H1 (cell line): ENCODE measurements around the gene COL9A2. TPM values are rescaled to one million over a fixed set of nuclear protein-coding genes. Genes with fewer than 3 reads are reported as not detected.

Experiments
- CTCF ChIA-PET: fragments of 300-600 bp; sonication (Branson Sonifier 250); formaldehyde crosslinking; loops from one replicate; lab custom pipeline; 2021; ENCODE audit not compliant: partially characterized antibody; lab: Charles Lee
- POLR2A ChIA-PET: fragments of 300-600 bp; sonication (Branson Sonifier 250); formaldehyde crosslinking; loops from one replicate; lab custom pipeline; 2021; ENCODE audit warnings: inconsistent platforms; ENCODE audit not compliant: partially characterized antibody; lab: Charles Lee
- DNase-seq, 2 experiments: peaks; one replicate each; pipeline versions ENCODE4 v3.0.0 to v3.0.0-alpha.2; 2010 to 2022; ENCODE audit warnings: low spot score in 2 of 2, low read depth in 1 of 2, mixed read lengths in 1 of 2
- FAIRE-seq: peaks from 2 replicates; lab custom pipeline; 2011; peaks lifted over from hg19 to GRCh38; lab: Jason Lieb, UNC
- H2AFZ ChIP-seq: 2 replicates; pipeline ENCODE4 v1.8.1; 2012; ENCODE audit warnings: low read length, inconsistent platforms
- H2AK5ac ChIP-seq: 2 replicates; pipeline ENCODE4 v1.6.1; 2013; ENCODE audit warnings: low read depth, low read length
- H2BK120ac ChIP-seq: replicated peaks from 2 replicates; pipeline ENCODE3; 2013; ENCODE audit warnings: low read depth, low read length, inconsistent platforms
- H2BK12ac ChIP-seq: 2 replicates; pipeline ENCODE4 v1.6.1; 2013; ENCODE audit warnings: low read depth, low read length
- H2BK15ac ChIP-seq: 2 replicates; pipeline ENCODE4 v1.6.1; 2013; ENCODE audit warnings: low read length
- H2BK20ac ChIP-seq: 2 replicates; pipeline ENCODE4 v1.6.1; 2013; ENCODE audit warnings: low read length
- H2BK5ac ChIP-seq: 2 replicates; pipeline ENCODE4 v1.6.1; 2013; ENCODE audit warnings: low read depth, low read length
- H3K14ac ChIP-seq: 2 replicates; pipeline ENCODE4 v1.6.1; 2013; ENCODE audit warnings: inconsistent platforms; ENCODE audit not compliant: insufficient read length
- H3K18ac ChIP-seq: 2 replicates; pipeline ENCODE4 v1.6.1; 2013; ENCODE audit warnings: low read length; ENCODE audit errors: extremely low read depth
- H3K23ac ChIP-seq: 2 replicates; pipeline ENCODE4 v1.6.1; 2013; ENCODE audit warnings: inconsistent platforms; ENCODE audit not compliant: insufficient read length
- H3K23me2 ChIP-seq: 2 replicates; pipeline ENCODE4 v1.6.1; 2013; ENCODE audit warnings: low read depth, low read length
- H3K27ac ChIP-seq: 2 replicates; pipeline ENCODE4 v1.6.1; 2011; ENCODE audit warnings: low read depth, low read length, inconsistent platforms
- H3K27me3 ChIP-seq, 4 experiments: replicated peaks in 1 of 4; 1 replicate in 1 of 4; 2 replicates in 3 of 4; pipeline versions ENCODE4 v1.6.1 to v1.8.1; 2011 to 2013; ENCODE audit warnings: low read length in 3 of 4, mild to moderate bottlenecking in 3 of 4, inconsistent platforms in 2 of 4, mixed read lengths in 2 of 4, moderate library complexity in 1 of 4; ENCODE audit not compliant: control insufficient read depth in 3 of 4, insufficient read depth in 3 of 4; ENCODE audit errors: extremely low read depth in 1 of 4
- H3K36me3 ChIP-seq, 4 experiments: 2 replicates each; pipeline versions ENCODE4 v1.6.1 to v1.8.1; 2011 to 2013; ENCODE audit warnings: mild to moderate bottlenecking in 4 of 4, low read length in 3 of 4, moderate library complexity in 2 of 4, control low read depth in 1 of 4, inconsistent platforms in 1 of 4; ENCODE audit not compliant: insufficient read depth in 4 of 4, control insufficient read depth in 2 of 4
- H3K4ac ChIP-seq: replicated peaks from 2 replicates; pipeline ENCODE3; 2013; ENCODE audit warnings: low read length, low read depth, mixed read lengths, inconsistent platforms; ENCODE audit not compliant: insufficient read length
- H3K4me1 ChIP-seq, 4 experiments: replicated peaks in 1 of 4; 1 replicate in 1 of 4; 2 replicates in 3 of 4; pipeline versions ENCODE4 v1.6.1 to v1.8.1; 2011 to 2013; ENCODE audit warnings: low read length in 3 of 4, inconsistent platforms in 2 of 4, mixed read lengths in 1 of 4; ENCODE audit not compliant: insufficient read depth in 4 of 4, control insufficient read depth in 3 of 4
- H3K4me2 ChIP-seq, 2 experiments: 2 replicates each; pipeline versions ENCODE4 v1.6.1 to v1.8.1; 2011 to 2013; ENCODE audit warnings: low read depth in 2 of 2, low read length in 2 of 2, control low read depth in 1 of 2, inconsistent platforms in 1 of 2, mild to moderate bottlenecking in 1 of 2; ENCODE audit not compliant: insufficient read depth in 1 of 2
- H3K4me3 ChIP-seq, 4 experiments: fragments of 200-600, 300-600 bp in 1 of 4; sonication (generic), shearing (Covaris generic), sonication (Bioruptor Twin) in 1 of 4; 2 replicates each; pipeline versions ENCODE4 v1.5.1 to v1.8.1; 2011 to 2016; ENCODE audit warnings: low read length in 4 of 4, low read depth in 3 of 4, control low read depth in 2 of 4, inconsistent platforms in 2 of 4, mild to moderate bottlenecking in 2 of 4, mixed read lengths in 1 of 4, moderate library complexity in 1 of 4; ENCODE audit not compliant: insufficient read depth in 2 of 4; ENCODE audit errors: extremely low read depth in 1 of 4
- H3K56ac ChIP-seq: replicated peaks from 2 replicates; pipeline ENCODE3; 2013; ENCODE audit warnings: low read depth, mild to moderate bottlenecking, mixed read lengths, low read length, inconsistent platforms; ENCODE audit not compliant: insufficient read length
- H3K79me1 ChIP-seq: 2 replicates; pipeline ENCODE4 v1.6.1; 2013; ENCODE audit warnings: low read depth, low read length, control low read depth
- H3K79me2 ChIP-seq, 2 experiments: 2 replicates each; pipeline versions ENCODE4 v1.6.1 to v1.8.1; 2012 to 2013; ENCODE audit warnings: low read length in 2 of 2, mild to moderate bottlenecking in 2 of 2, inconsistent platforms in 1 of 2; ENCODE audit not compliant: insufficient read depth in 2 of 2, control insufficient read depth in 1 of 2
- H3K9ac ChIP-seq, 4 experiments: replicated peaks in 1 of 4; 1 replicate in 1 of 4; 2 replicates in 3 of 4; pipeline versions ENCODE4 v1.6.1 to v1.8.1; 2011 to 2013; ENCODE audit warnings: low read depth in 3 of 4, low read length in 3 of 4, control low read depth in 2 of 4, mild to moderate bottlenecking in 2 of 4, moderate library complexity in 2 of 4, inconsistent platforms in 1 of 4; ENCODE audit errors: extremely low read depth in 1 of 4
- H3K9me3 ChIP-seq, 2 experiments: 2 replicates each; pipeline versions ENCODE4 v1.6.1 to v1.8.1; 2012 to 2013; ENCODE audit warnings: mild to moderate bottlenecking in 2 of 2, moderate library complexity in 2 of 2, control low read depth in 1 of 2, inconsistent platforms in 1 of 2, low read depth in 1 of 2, low read length in 1 of 2, mixed read lengths in 1 of 2; ENCODE audit not compliant: insufficient read depth in 2 of 2
- H4K20me1 ChIP-seq, 2 experiments: replicated peaks in 1 of 2; 2 replicates each; pipeline versions ENCODE3 to v1.8.1; 2011 to 2013; ENCODE audit warnings: inconsistent platforms in 2 of 2, low read length in 2 of 2, mild to moderate bottlenecking in 1 of 2; ENCODE audit not compliant: insufficient read depth in 2 of 2, control insufficient read depth in 1 of 2
- H4K5ac ChIP-seq: 2 replicates; pipeline ENCODE4 v1.6.1; 2013; ENCODE audit warnings: low read length, low read depth, mixed read lengths, inconsistent platforms; ENCODE audit not compliant: insufficient read length
- H4K8ac ChIP-seq: 2 replicates; pipeline ENCODE4 v1.8.0; 2013; ENCODE audit warnings: mild to moderate bottlenecking, moderate library complexity, low read length, inconsistent platforms; ENCODE audit not compliant: insufficient read depth; ENCODE audit errors: extremely low read depth
- H4K91ac ChIP-seq: replicated peaks from 2 replicates; pipeline ENCODE3; 2013; ENCODE audit warnings: low read length, mixed read lengths, inconsistent platforms; ENCODE audit not compliant: insufficient read length
- BRCA1 ChIP-seq: IDR thresholded peaks from 2 replicates; pipeline ENCODE4 v1.6.1; 2012; ENCODE audit warnings: low read depth, low read length, improper control_type of control experiment
- CBX8 ChIP-seq: fragments of 300-800, 300-1000 bp; sonication (generic); IDR thresholded peaks from 2 replicates; pipeline ENCODE4 v1.7.1; 2016; ENCODE audit warnings: low read depth, low read length, borderline replicate concordance
- CTBP2 ChIP-seq: IDR thresholded peaks from 2 replicates; pipeline ENCODE4 v1.7.0; 2011; ENCODE audit warnings: borderline replicate concordance, mild to moderate bottlenecking, moderate library complexity, mixed read lengths, low read length; ENCODE audit not compliant: insufficient read depth, insufficient read length
- EP300 ChIP-seq, 2 experiments: IDR thresholded peaks; 1 replicate in 1 of 2; 2 replicates in 1 of 2; pipeline ENCODE4 v1.6.1; 2011 to 2012; ENCODE audit warnings: low read depth in 2 of 2, low read length in 2 of 2, mild to moderate bottlenecking in 2 of 2, borderline replicate concordance in 1 of 2, inconsistent platforms in 1 of 2, moderate library complexity in 1 of 2
- HDAC2 ChIP-seq, 2 experiments: fragments of 300-600 bp in 1 of 2; sonication (generic) in 1 of 2; IDR thresholded peaks; 2 replicates each; pipeline ENCODE4 v1.6.1; 2011 to 2012; ENCODE audit warnings: low read depth in 2 of 2, low read length in 2 of 2, mild to moderate bottlenecking in 2 of 2, moderate library complexity in 2 of 2, borderline replicate concordance in 1 of 2, inconsistent platforms in 1 of 2
- RFX5 ChIP-seq: IDR thresholded peaks from 2 replicates; pipeline ENCODE4 v1.6.1; 2011; ENCODE audit warnings: low read depth, low read length, improper control_type of control experiment, borderline replicate concordance
- TAF7 ChIP-seq: optimal IDR thresholded peaks from 2 replicates; pipeline ENCODE3; 2011; ENCODE audit warnings: low read depth, mild to moderate bottlenecking, inconsistent platforms, low read length, moderate library complexity, borderline replicate concordance
- TCF12 ChIP-seq: IDR thresholded peaks from 2 replicates; pipeline ENCODE4 v1.6.1; 2011; ENCODE audit warnings: low read depth, mild to moderate bottlenecking, low read length
- WGBS, 2 experiments: shearing (Covaris generic) in 1 of 2; methylation state at CpG; one replicate each; pipeline versions ENCODE4 v1.1.6 to v1.1.7; 2013 to 2015; ENCODE audit warnings: low lambda C conversion rate in 2 of 2, mixed read lengths in 2 of 2, inconsistent platforms in 1 of 2, low coverage in 1 of 2, missing lambda C conversion rate in 1 of 2; ENCODE audit not compliant: insufficient replicate concordance in 2 of 2, insufficient coverage in 1 of 2, insufficient read length in 1 of 2; ENCODE audit errors: extremely low coverage in 1 of 2, missing lambda C conversion rate in 1 of 2; 5-methylcytosine and 5-hydroxymethylcytosine counted together
- polyA plus RNA-seq, 7 experiments: library from polyadenylated mRNA; depleted of rRNA in 3 of 7; stranded (reverse) in 5 of 7; unstranded in 2 of 7; fragments of >200 nt in 5 of 7; fragments of 200-250 nt in 2 of 7; gene quantifications; 1 replicate in 5 of 7; 2 replicates in 1 of 7; 4 replicates in 1 of 7; pipeline versions ENCODE4 v1.2.1 to v1.2.3, GENCODE V29; 2011 to 2013; ENCODE audit warnings: missing spikeins in 2 of 7, mixed read lengths in 2 of 7
- total RNA-seq: library from RNA; stranded (reverse); fragmentation: NEBNext Ultra II Directional; extraction: Animal tissue kit (Norgen Biotek cat#: 25700); gene quantifications from 2 replicates; pipeline ENCODE4 v1.2.1, GENCODE V29; 2021
- TF ChIP-seq, protein P1 (sequence below): IDR thresholded peaks from 2 replicates; pipeline ENCODE4 v1.6.1; 2012; ENCODE audit warnings: inconsistent platforms

Gene COL9A2
- total and polyA plus RNA-seq, 2 of the 8 experiments (the other 6 are each of a cell fraction or from before 2014, with no cell fraction given) = 3.2 to 3.3 TPM

DNA sequence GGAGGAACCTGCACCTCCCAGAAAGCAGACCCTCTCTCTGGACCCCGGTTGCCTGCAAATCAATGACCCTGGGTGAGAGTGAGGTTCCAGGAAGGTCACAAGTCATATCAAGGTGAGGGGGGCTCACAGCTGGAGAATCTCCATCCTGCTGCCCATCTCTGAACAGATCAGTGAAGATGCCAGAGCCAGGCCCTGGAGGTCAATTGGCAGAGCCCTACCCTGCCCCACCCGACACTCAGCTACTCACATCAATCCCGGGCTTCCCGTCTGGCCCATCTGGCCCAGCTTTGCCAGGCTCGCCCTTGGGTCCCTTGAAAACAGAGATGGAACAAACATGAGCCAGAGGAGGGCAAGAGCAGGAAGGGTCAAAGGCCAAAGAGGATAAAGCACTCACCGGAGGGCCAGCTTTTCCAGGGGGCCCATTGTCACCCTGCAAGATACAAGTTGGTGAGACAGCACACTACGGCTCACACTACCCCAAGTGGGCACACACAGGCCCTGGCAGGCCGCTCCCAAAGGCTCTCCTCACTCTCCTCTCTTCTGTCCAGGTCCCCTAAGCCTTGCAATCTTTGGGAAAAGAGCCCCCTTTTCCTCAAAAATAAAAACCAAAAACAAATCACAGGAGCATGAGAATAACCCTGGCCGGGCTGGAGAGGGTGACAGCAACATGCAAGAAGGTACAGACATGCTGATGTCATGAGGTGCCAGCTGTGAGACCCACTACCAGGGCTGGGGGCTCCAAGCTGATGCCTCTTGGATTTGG lies 2.9 kb downstream of the COL9A2 start:
- FAIRE-seq = no peak
- H2BK120ac ChIP-seq = no peak overlapping the region
- no peak overlapping the region for H2BK5ac ChIP-seq
- H3K9me3 ChIP-seq = no peaks in the 10 kb centered on the region
- no peak overlapping the region for H2AFZ ChIP-seq
- 0 out of 2 replicates have a peak overlapping the region, but pooled peaks have one; percentile 17 for H2BK12ac ChIP-seq
- peaks cover 0 to 5% (median 0%) of the 10 kb centered on the region in 4 experiments; a peak in 1 of 8 replicates for H3K36me3 ChIP-seq
- no peak overlapping the region for H2BK20ac ChIP-seq
- H2BK15ac ChIP-seq = peak overlapping the region; percentile 72
- no peak overlapping the region for H3K56ac ChIP-seq
- H4K20me1 ChIP-seq = peaks cover 0 to 3% of the 10 kb centered on the region in 2 experiments
- POLR2A ChIA-PET = interaction anchor here (0.9 to 2.8 kb wide), 3 partner anchors 18 to 57 kb away, joined by 3 to 8 read pairs (median 3); no protein-coding TSS in a partner anchor
- H3K23me2 ChIP-seq = peaks cover 20% of the 10 kb centered on the region; the same call in 1 of the 2 replicates
- H3K23ac ChIP-seq = no peak overlapping the region
- H3K14ac ChIP-seq = no peak overlapping the region
- peak overlapping the region; percentile 18 for H3K4ac ChIP-seq
- H4K5ac ChIP-seq = no peak overlapping the region
- peaks cover 8 to 18% (median 11%) of the 10 kb centered on the region in 4 experiments for H3K4me1 ChIP-seq
- no peaks in the 10 kb centered on the region for H3K79me2 ChIP-seq
- 86% methylated on average over 9 of the region's 9 CpGs; no CpG with 5 or more reads in 1 of the 2 experiments for WGBS, 2 experiments
- no peak overlapping the region for H4K8ac ChIP-seq
- H3K79me1 ChIP-seq = no peaks in the 10 kb centered on the region
- H3K4me3 ChIP-seq = peak overlapping the region in 2 of 4 experiments; percentile 52 to 63; a peak in 4 of 8 replicates
- peaks cover 20 to 53% (median 45%) of the 10 kb centered on the region in 4 experiments for H3K27me3 ChIP-seq
- H3K4me2 ChIP-seq = peak overlapping the region; percentile 73 to 85; a peak in 3 of 4 replicates
- no peak overlapping the region for H4K91ac ChIP-seq
- H3K9ac ChIP-seq = no peak overlapping the region
- H3K27ac ChIP-seq = no peak overlapping the region
- H3K18ac ChIP-seq = no peak overlapping the region
- CTCF ChIA-PET = interaction anchor here (0.6 to 10.4 kb wide), 31 partner anchors 9 to 409 kb away, joined by 3 to 144 read pairs (median 4); partner anchors contain the start of gene TMCO2
- 0 out of 2 replicates have a peak overlapping the region, but pooled peaks have one; percentile 43 for H2AK5ac ChIP-seq
- DNase-seq = no peak
- no peak for TF ChIP-seq EP300 (IDR thresholded peaks at IDR 0.05; ENCODE audit: borderline replicate concordance in 1 of 2, low read depth in 2 of 2, low read length in 2 of 2)
- TF ChIP-seq RFX5 = no peak
- no peak for TF ChIP-seq CBX8
- no peak for TF ChIP-seq TCF12
- no peak for TF ChIP-seq CTBP2
- TF ChIP-seq TAF7 = no peak
- TF ChIP-seq, protein P1, sequence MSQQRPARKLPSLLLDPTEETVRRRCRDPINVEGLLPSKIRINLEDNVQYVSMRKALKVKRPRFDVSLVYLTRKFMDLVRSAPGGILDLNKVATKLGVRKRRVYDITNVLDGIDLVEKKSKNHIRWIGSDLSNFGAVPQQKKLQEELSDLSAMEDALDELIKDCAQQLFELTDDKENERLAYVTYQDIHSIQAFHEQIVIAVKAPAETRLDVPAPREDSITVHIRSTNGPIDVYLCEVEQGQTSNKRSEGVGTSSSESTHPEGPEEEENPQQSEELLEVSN = no peak
- TF ChIP-seq HDAC2 (IDR thresholded peaks at IDR 0.05; ENCODE audit: borderline replicate concordance in 1 of 2, low read depth in 2 of 2, low read length in 2 of 2) = no peak
- TF ChIP-seq BRCA1 = no peak
